ENCODE data around the gene GRID2. TPM values are rescaled to one million over a fixed set of nuclear protein-coding genes. Genes with fewer than 3 reads are reported as not detected.

The GRID2 gene
- total RNA-seq, 1 donor from 2014 or later: not detected

GRCh38 chr4:93777081-93777460 lies 1473.3 kb downstream of the GRID2 start:
- TF ChIP-seq CTCF (conservative IDR thresholded peaks at IDR 0.05; ENCODE audit: low read depth, low read length): no peak
- no peak for DNase-seq (ENCODE audit: low read depth)
- no peak overlapping the region for H3K4me3 ChIP-seq (ENCODE audit: low read depth, low read length)

DNA sequence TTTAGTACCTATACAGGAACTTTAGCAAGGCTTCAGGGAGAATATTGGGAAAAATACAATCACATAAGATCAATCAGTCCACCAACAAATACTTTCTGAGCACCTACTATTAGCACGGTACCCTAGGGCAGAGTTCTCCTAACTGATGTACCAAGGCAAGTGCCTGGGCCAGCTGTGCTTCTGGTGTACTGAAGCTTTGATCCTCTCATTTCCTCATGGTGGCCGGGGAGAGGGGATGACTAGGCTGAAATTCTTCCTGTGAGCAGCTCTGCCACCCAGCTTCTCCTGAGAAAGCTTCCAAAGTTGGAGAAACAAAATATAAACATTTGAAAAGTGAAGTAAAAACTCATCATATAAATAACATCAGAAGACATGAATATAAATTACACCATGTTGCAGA lies 1475.5 kb downstream of the GRID2 start:
- TF ChIP-seq CTCF (conservative IDR thresholded peaks at IDR 0.05; ENCODE audit: low read depth, low read length): no peak
- no peak for DNase-seq (ENCODE audit: low read depth)
- no peak overlapping the region for H3K4me3 ChIP-seq (ENCODE audit: low read depth, low read length)

DNA sequence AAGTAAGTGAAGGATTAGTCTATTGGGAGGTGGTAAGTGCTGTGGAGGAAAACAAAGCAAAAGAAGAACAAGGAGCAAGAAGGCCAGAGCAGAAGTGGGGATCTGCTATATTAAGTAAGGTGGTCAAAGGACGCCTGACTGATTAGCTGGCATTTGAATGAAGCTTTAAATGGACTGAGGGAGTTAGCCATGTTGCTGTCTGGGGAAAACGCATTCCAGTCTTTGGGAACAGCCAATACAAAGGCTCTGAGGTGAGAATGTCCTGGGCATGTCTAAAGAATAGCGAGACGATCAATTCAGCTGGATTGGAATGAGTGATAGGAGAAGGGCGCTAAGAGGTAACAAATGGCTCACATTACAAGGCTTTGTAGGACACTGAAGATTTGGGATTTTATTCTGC lies 1476.3 kb downstream of the GRID2 start:
- DNase-seq (ENCODE audit: low read depth): no peak
- no peak for TF ChIP-seq CTCF (conservative IDR thresholded peaks at IDR 0.05; ENCODE audit: low read depth, low read length)

GRCh38 chr4:93781198-93781597 lies 1477.4 kb downstream of the GRID2 start:
- DNase-seq (ENCODE audit: low read depth): no peak
- TF ChIP-seq CTCF (conservative IDR thresholded peaks at IDR 0.05; ENCODE audit: low read depth, low read length): no peak
- H3K4me3 ChIP-seq (ENCODE audit: low read depth, low read length): no peak overlapping the region

More for the DNA sequence above, 1476.3 kb downstream of the GRID2 start:
- no peak overlapping the region for H3K4me3 ChIP-seq (ENCODE audit: low read depth, low read length)

GRCh38 chr4:93786149-93786548 lies 1482.4 kb downstream of the GRID2 start:
- no peak overlapping the region for H3K4me3 ChIP-seq (ENCODE audit: low read depth, low read length)
- DNase-seq (ENCODE audit: low read depth): no peak
- TF ChIP-seq CTCF (conservative IDR thresholded peaks at IDR 0.05; ENCODE audit: low read depth, low read length): no peak

GRCh38 chr4:93788712-93789111 lies 1484.9 kb downstream of the GRID2 start:
- no peak for DNase-seq (ENCODE audit: low read depth)
- TF ChIP-seq CTCF (conservative IDR thresholded peaks at IDR 0.05; ENCODE audit: low read depth, low read length): peak; percentile 66
- H3K4me3 ChIP-seq (ENCODE audit: low read depth, low read length): no peak overlapping the region

DNA sequence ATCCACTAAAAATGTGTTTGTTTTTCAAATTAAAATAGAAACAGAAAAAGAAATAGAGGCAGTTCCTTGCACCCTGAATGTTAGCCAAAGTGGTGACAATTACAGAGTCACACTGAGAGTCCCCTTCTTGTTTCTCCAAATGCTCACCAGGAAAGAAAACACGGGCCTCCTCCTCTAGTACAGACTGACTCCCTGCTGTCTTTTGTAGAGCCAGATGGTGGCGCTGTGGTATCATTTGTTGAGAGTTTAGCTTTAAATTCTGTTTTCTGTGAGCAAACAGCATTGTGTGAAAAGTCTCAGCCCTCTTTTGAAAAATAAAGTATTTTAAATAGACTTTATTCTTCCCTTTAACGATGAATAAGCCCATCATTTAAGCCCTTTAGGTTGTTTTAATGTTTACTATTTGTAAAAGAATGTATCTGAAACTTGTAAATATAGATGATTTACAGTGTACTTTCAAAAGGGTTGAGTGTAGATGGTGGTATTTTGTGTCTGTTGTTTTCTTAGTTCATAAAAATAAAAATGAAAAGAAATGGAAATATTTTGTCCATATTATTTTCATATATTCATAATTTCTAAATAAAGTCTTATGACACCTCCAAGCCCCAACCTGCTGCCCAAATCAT lies 1487.9 kb downstream of the GRID2 start:
- H3K4me3 ChIP-seq (ENCODE audit: low read depth, low read length): no peak overlapping the region
- no peak for DNase-seq (ENCODE audit: low read depth)
- peak; percentile 94 for TF ChIP-seq CTCF (conservative IDR thresholded peaks at IDR 0.05; ENCODE audit: low read depth, low read length)

Measured in epithelial cell of proximal tubule (primary cell).